Glutamatergic neuron (in vitro differentiated cells): ENCODE measurements around the gene ZNF593OS. TPM values are rescaled to one million over a fixed set of nuclear protein-coding genes. Genes with fewer than 3 reads are reported as not detected.

ENCODE experiments used
- DNase-seq: peaks from one replicate; pipeline ENCODE4 v3.0.0; 2022
- H3K27ac Mint-ChIP-seq: one replicate; pipeline ENCODE4 v1.8.0; 2020; ENCODE audit warnings: mild to moderate bottlenecking, mixed read lengths, inconsistent platforms; ENCODE audit not compliant: unreplicated experiment
- H3K27me3 Mint-ChIP-seq: one replicate; pipeline ENCODE4 v1.8.0; 2020; ENCODE audit warnings: mild to moderate bottlenecking, moderate library complexity, mixed read lengths, inconsistent platforms; ENCODE audit not compliant: unreplicated experiment
- H3K36me3 Mint-ChIP-seq: one replicate; pipeline ENCODE4 v1.8.0; 2020; ENCODE audit warnings: mild to moderate bottlenecking, mixed read lengths, inconsistent platforms; ENCODE audit not compliant: unreplicated experiment
- H3K4me1 Mint-ChIP-seq: one replicate; pipeline ENCODE4 v1.8.0; 2020; ENCODE audit warnings: mild to moderate bottlenecking, low read depth, mixed read lengths, inconsistent platforms; ENCODE audit not compliant: unreplicated experiment
- H3K4me3 Mint-ChIP-seq: one replicate; pipeline ENCODE4 v1.8.0; 2020; ENCODE audit warnings: mild to moderate bottlenecking, mixed read lengths, inconsistent platforms; ENCODE audit not compliant: unreplicated experiment
- H3K9me3 Mint-ChIP-seq: one replicate; pipeline ENCODE4 v1.8.0; 2020; ENCODE audit warnings: mild to moderate bottlenecking, moderate library complexity, mixed read lengths, inconsistent platforms; ENCODE audit not compliant: unreplicated experiment
- total RNA-seq: library from RNA; stranded (reverse); fragmentation: NEBNext Ultra II Directional; extraction: Animal tissue kit (Norgen Biotek cat#: 25700); gene quantifications from one replicate; pipeline ENCODE4 v1.2.1, GENCODE V29; 2021; ENCODE audit not compliant: unreplicated experiment
- TF ChIP-seq, protein P1 (sequence below): fragments of 200-600 bp; sonication (generic); IDR thresholded peaks from one replicate; pipeline ENCODE4 v1.5.0; 2021; ENCODE audit not compliant: partially characterized antibody, unreplicated experiment

The ZNF593OS gene
- total RNA-seq, 1 donor from 2014 or later = 4.2 TPM

- Mint-ChIP-seq H3K4me1 (peaks cover 13% of the 10 kb centered on the region), H3K27me3 (peaks cover 10% of the 10 kb centered on the region), H3K4me3 (peak overlapping the region; percentile 38), H3K9me3 (peaks cover 4% of the 10 kb centered on the region), H3K36me3 (no peaks in the 10 kb centered on the region), H3K27ac (no peak overlapping the region)
- no peak for DNase-seq
- TF ChIP-seq, protein P1, sequence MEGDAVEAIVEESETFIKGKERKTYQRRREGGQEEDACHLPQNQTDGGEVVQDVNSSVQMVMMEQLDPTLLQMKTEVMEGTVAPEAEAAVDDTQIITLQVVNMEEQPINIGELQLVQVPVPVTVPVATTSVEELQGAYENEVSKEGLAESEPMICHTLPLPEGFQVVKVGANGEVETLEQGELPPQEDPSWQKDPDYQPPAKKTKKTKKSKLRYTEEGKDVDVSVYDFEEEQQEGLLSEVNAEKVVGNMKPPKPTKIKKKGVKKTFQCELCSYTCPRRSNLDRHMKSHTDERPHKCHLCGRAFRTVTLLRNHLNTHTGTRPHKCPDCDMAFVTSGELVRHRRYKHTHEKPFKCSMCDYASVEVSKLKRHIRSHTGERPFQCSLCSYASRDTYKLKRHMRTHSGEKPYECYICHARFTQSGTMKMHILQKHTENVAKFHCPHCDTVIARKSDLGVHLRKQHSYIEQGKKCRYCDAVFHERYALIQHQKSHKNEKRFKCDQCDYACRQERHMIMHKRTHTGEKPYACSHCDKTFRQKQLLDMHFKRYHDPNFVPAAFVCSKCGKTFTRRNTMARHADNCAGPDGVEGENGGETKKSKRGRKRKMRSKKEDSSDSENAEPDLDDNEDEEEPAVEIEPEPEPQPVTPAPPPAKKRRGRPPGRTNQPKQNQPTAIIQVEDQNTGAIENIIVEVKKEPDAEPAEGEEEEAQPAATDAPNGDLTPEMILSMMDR = no peak
Observed at GRCh38 chr1:26159743-26160039, 11.9 kb downstream of the ZNF593OS start.

DNA sequence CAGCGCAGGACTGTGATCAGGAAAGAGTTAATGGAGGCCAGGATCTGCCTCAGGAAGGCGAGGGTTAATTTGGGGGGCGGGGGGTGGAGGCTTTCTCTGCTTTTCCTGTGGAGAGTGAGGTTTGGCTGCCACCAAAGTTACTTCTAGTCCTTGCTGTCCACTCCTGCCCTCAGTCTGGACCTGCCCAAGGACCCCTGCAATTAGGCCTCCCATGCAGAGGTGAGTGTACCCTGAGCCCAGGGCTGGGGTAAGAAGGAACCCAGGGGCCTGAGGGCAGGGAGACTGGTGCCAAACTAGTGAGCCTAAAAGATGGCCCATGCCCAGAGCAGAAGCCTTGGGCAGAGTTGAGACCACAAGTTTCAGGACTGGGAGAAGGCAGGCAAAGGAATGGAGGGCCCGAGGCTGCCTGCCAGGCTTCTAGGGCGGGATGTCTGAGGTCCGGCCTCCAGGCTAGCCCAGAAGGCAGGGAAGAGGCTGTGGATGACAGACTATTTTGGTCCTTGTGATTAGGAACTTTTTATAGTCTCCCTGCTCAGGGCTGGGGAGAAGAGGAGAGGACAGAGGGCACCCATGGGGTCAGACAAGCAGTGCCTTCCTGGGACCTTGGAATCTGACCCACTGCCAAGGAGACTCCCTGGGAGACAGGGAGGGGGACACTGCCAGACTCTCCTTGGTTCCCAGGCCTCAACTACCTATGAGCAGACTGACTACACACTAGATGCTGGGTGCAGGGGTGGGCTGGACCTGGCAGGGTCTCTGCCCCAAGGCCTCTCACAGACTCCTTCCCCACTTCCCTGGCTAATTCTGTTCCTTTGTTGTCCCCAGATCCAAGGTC is 12.5 kb downstream of the ZNF593OS start, which contains the start of gene FAM110D:
Gene FAM110D, plus strand, starts transcription at position 172 of the 835 bp plus-strand sequence. CDS start 2,213 bp downstream, outside the sequence.
- no peak within 1 kb of the TSS for H3K27ac Mint-ChIP-seq
- H3K4me1 Mint-ChIP-seq = peaks cover 12% of the 10 kb centered on the region
- TF ChIP-seq, protein P1 = no peak
- no peak for DNase-seq
- peaks cover 4% of the 10 kb centered on the region for H3K9me3 Mint-ChIP-seq
- peaks cover 7% of the 10 kb centered on the region for H3K27me3 Mint-ChIP-seq
- H3K36me3 Mint-ChIP-seq = no peaks in the 10 kb centered on the region
- peak within 1 kb of the TSS; percentile 38 for H3K4me3 Mint-ChIP-seq

DNA sequence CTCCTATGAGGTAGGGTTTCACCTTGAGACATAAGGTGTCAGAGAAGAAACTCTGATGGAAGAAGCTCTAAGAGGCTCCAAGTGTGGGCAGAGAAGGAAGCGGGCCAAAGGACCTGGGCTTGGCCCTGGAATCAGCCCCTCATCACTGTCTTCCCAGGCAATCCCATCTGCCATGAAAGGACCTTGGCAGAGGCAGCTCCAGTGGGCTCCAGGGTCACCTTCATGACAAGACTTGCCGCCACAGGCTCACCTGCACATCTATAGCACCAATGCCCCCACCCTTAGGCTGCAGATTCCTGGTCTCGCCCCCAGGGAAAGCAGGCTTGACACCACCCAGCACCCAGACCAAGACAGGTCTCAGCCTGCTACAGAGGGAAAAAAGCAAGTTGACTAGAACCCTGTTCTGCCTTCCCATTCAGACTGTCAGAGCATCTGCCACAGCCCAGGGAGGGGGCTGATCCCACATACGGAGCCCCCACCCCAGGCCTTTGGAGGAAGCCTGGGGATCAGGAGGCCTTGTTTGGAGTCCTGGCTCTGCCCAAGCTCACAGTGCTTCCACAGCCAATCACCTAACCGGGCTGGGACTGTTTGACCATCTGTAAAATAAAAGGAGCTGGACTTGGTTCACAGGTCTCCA is 13.2 kb downstream of the ZNF593OS start:
- no peak for DNase-seq
- Mint-ChIP-seq H3K27me3 (peaks cover 7% of the 10 kb centered on the region), H3K36me3 (no peaks in the 10 kb centered on the region), H3K4me3 (no peak overlapping the region), H3K9me3 (peaks cover 2% of the 10 kb centered on the region), H3K4me1 (peaks cover 15% of the 10 kb centered on the region), H3K27ac (no peak overlapping the region)
- TF ChIP-seq, protein P1 = no peak

GRCh38 chr1:26156285-26157038 is 15.2 kb downstream of the ZNF593OS start:
- H3K27ac Mint-ChIP-seq = no peak overlapping the region
- H3K4me3 Mint-ChIP-seq = peak overlapping the region; percentile 25
- DNase-seq = peak; percentile 46
- H3K9me3 Mint-ChIP-seq = peaks cover 2% of the 10 kb centered on the region
- TF ChIP-seq, protein P1 = no peak
- peaks cover 5% of the 10 kb centered on the region for H3K27me3 Mint-ChIP-seq
- no peaks in the 10 kb centered on the region for H3K36me3 Mint-ChIP-seq
- H3K4me1 Mint-ChIP-seq = peaks cover 20% of the 10 kb centered on the region
